Measurements from ENCODE around the gene LHFPL3.

The LHFPL3 gene

GRCh38 chr7:104627516-104627915, 299.1 kb downstream of the LHFPL3 start:
- no peak overlapping the region for H3K27ac ChIP-seq
- TF ChIP-seq, protein P1, sequence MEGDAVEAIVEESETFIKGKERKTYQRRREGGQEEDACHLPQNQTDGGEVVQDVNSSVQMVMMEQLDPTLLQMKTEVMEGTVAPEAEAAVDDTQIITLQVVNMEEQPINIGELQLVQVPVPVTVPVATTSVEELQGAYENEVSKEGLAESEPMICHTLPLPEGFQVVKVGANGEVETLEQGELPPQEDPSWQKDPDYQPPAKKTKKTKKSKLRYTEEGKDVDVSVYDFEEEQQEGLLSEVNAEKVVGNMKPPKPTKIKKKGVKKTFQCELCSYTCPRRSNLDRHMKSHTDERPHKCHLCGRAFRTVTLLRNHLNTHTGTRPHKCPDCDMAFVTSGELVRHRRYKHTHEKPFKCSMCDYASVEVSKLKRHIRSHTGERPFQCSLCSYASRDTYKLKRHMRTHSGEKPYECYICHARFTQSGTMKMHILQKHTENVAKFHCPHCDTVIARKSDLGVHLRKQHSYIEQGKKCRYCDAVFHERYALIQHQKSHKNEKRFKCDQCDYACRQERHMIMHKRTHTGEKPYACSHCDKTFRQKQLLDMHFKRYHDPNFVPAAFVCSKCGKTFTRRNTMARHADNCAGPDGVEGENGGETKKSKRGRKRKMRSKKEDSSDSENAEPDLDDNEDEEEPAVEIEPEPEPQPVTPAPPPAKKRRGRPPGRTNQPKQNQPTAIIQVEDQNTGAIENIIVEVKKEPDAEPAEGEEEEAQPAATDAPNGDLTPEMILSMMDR (IDR thresholded peaks at IDR 0.05) = no peak
- TF ChIP-seq ZFX (IDR thresholded peaks at IDR 0.05; ENCODE audit: borderline replicate concordance) = no peak

- TF ChIP-seq, protein P1 (IDR thresholded peaks at IDR 0.05) = no peak
- TF ChIP-seq ZFX (IDR thresholded peaks at IDR 0.05; ENCODE audit: borderline replicate concordance) = no peak
- no peak overlapping the region for H3K27ac ChIP-seq
Observed at GRCh38 chr7:104628017-104628416, 299.6 kb downstream of the LHFPL3 start.

DNA sequence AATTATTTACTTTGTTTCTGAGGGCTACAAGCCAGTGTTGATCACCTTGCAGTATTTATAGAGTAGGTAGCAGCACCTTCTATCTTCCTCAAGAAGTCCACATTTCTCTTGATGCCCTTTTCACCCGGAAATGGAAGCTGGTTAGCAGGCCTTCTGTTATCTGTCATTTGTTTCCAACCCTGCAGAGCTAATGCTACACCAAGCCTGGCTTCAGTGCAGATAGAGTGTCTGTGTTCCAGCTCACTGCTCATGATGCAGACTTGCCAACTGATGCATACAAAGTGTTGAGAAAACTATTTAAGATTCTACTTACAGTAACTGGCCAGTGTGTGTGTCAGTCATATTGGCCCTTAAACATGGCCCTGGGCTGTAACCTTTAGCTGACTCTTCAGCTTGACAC, 301.0 kb downstream of the LHFPL3 start:
- TF ChIP-seq ZFX (IDR thresholded peaks at IDR 0.05; ENCODE audit: borderline replicate concordance) = no peak
- TF ChIP-seq, protein P1 (IDR thresholded peaks at IDR 0.05) = no peak
- no peak overlapping the region for H3K27ac ChIP-seq

DNA sequence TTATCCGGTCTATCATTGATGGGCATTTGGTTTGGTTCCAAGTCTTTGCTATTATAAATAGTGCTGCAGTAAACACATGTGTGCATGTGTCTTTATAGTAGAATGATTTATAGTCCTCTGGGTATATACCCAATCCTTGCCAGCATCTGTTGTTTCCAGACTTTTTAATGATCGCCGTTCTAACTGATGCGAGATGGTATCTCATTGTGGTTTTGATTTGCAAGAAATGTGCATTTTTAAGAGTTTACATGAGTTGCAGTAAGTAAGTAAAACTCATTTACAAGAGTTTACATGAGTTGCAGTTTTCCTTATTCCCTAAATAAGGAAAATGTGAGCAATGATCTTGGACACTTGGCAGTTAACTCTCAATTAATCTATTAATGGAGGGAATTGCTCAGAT, 312.1 kb downstream of the LHFPL3 start:
- no peak overlapping the region for H3K27ac ChIP-seq
- TF ChIP-seq ZFX (IDR thresholded peaks at IDR 0.05; ENCODE audit: borderline replicate concordance) = no peak
- TF ChIP-seq, protein P1 (IDR thresholded peaks at IDR 0.05) = no peak

DNA sequence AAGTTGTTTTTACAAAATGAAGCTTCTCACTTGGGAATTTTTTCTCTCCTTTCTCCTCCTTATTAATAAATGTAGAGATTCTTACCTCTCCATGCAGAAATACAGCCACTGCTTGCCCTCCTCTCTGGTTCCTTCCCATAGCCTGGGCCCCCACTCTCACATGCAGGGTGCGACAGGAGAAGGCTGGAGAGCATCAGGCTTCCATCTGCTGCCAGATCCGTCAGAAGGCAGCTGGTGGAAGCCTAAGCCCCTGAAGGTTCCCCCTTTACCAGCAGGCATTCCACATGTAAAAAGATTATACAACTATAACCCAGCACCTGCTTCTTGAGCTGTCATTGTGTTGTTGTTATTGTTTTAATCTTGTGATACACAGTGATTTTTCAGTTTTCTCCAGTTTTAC, 314.2 kb downstream of the LHFPL3 start:
- TF ChIP-seq ZFX (IDR thresholded peaks at IDR 0.05; ENCODE audit: borderline replicate concordance) = no peak
- TF ChIP-seq, protein P1 (IDR thresholded peaks at IDR 0.05) = no peak
- no peak overlapping the region for H3K27ac ChIP-seq

GRCh38 chr7:104643587-104644217, 315.3 kb downstream of the LHFPL3 start:
- no peak for TF ChIP-seq ZFX (IDR thresholded peaks at IDR 0.05; ENCODE audit: borderline replicate concordance)
- TF ChIP-seq, protein P1 (IDR thresholded peaks at IDR 0.05) = peak; percentile 70
- no peak overlapping the region for H3K27ac ChIP-seq

DNA sequence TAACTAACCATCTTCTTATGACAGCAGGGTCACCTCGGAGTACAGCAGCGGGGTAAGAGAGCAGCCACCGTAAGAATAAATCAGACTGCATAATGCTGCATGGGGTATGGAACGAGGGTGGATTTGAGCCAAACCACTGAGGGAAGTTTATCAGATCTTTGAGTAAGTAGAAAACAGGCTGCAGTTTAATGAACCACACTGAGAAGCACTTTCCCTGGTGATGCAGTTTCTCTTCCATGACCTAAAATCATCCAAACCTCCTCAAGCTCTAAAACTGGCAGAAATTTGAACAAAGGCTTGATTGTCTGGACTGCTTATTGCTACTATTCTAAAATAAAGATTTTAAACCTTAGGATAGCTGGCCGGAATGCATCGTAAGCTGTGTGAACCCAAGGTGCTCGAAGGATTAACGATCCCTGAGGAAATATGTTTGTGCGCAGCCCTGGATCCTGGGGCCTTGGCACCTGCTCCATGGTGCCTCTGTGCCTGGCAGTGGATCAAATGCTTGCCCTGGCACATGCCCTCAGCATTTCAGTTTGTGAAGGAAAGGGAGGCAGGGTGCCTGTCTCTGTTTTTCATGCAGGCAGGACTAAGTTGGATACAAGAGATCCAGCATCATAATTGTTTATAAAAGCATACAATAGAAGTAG, 322.7 kb downstream of the LHFPL3 start:
- no peak overlapping the region for H3K27ac ChIP-seq
- no peak for TF ChIP-seq ZFX (IDR thresholded peaks at IDR 0.05; ENCODE audit: borderline replicate concordance)
- TF ChIP-seq, protein P1 (IDR thresholded peaks at IDR 0.05) = no peak
